Measurements from ENCODE around the gene AGAP1. TPM values are rescaled to one million over a fixed set of nuclear protein-coding genes. Genes with fewer than 3 reads are reported as not detected.

The AGAP1 gene
- total and polyA plus RNA-seq, 11 donors: 5.9 to 21.6 (median 18.9) TPM

DNA sequence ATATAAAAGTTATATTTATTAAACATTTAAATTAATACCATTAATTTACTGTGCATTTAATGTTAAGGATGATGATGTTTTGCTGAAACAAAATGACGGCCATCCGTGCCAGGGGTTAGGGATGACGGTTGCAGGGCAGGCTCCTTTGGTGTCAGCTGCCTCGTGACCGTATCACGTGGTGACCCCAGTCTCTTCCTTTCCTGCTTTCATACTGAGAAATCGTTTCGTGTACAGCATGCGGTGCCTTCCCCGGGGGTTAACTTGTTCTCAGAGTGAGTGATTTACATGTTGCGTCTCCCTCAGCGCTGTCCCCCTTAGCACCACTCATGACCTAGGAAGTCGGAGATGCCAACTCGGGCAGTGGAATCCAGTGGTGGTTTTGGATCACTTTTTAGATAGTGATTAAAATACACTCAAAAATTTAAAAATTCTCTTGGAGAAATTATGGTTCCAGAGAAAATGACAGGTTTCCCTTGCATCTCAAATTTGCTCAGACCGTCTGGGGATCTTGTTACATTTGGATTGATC, 383.5 kb downstream of the AGAP1 start:
- ATAC-seq: no peak
- TF ChIP-seq, protein P1, sequence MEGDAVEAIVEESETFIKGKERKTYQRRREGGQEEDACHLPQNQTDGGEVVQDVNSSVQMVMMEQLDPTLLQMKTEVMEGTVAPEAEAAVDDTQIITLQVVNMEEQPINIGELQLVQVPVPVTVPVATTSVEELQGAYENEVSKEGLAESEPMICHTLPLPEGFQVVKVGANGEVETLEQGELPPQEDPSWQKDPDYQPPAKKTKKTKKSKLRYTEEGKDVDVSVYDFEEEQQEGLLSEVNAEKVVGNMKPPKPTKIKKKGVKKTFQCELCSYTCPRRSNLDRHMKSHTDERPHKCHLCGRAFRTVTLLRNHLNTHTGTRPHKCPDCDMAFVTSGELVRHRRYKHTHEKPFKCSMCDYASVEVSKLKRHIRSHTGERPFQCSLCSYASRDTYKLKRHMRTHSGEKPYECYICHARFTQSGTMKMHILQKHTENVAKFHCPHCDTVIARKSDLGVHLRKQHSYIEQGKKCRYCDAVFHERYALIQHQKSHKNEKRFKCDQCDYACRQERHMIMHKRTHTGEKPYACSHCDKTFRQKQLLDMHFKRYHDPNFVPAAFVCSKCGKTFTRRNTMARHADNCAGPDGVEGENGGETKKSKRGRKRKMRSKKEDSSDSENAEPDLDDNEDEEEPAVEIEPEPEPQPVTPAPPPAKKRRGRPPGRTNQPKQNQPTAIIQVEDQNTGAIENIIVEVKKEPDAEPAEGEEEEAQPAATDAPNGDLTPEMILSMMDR (IDR thresholded peaks at IDR 0.05): no peak
- TF ChIP-seq POLR2A (IDR thresholded peaks at IDR 0.05): no peak
- Histone ChIP-seq H3K27ac (no peak overlapping the region), H3K27me3 (no peaks in the 10 kb centered on the region), H3K4me3 (no peak overlapping the region), H3K4me1 (no peaks in the 10 kb centered on the region), H3K9me3 (no peaks in the 10 kb centered on the region), H3K36me3 (no peaks in the 10 kb centered on the region)
- intact Hi-C loops (cut with DNase I): no loop called here
- 79 to 87% (median 82%) methylated on average over 15 of the region's 15 CpGs for WGBS, 4 donors
- DNase-seq: no peak

DNA sequence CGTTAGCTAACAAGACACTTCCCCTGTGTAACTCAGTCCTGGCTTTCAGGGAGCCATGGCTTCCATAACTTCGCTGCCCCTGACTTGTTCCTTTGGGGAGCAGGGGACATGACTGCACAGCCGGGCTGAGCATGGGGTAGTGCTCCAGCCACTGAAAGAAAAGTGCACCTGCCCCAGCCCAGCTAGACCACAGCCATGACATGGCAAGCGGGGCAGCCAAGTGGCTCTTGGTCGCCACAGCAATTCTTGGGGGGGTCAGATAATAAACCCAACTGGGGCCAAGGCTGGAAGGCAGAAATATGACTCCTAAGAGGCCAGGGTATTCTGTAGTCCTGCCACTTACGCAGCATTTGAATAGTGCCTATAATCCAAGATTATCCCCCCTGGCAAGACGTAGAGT, 385.3 kb downstream of the AGAP1 start:
- WGBS, 4 donors: 97 to 99% (median 98%) methylated on average over 6 to 7 of the region's 7 CpGs
- DNase-seq (no peak), ATAC-seq (no peak)
- no peak for TF ChIP-seq POLR2A (IDR thresholded peaks at IDR 0.05)
- TF ChIP-seq, protein P1 (IDR thresholded peaks at IDR 0.05): no peak
- intact Hi-C loops (cut with DNase I): no loop called here
- Histone ChIP-seq H3K36me3 (peaks cover 0 to 2% (median 0%) of the 10 kb centered on the region in 9 donors), H3K9me3 (no peaks in the 10 kb centered on the region), H3K4me1 (no peaks in the 10 kb centered on the region), H3K4me3 (no peak overlapping the region), H3K27ac (no peak overlapping the region), H3K27me3 (no peaks in the 10 kb centered on the region)

DNA sequence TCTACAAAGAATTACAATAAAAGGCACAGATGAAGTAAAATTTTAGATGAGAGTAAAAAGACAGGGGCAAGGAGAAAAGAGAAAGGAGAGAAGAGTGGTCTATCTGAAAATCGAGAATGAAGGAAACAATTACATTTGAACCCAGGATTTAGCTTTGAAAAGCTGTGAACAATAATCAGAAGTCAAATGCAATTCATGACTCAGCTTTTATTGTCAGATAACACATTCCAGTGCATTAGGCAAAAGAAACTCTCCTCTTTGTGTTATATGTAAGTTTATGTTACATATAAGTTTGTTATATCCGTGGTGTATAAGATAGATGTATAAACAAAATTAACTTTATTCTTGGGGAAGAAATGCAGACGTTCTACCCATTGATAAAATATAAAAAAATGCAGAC, 389.8 kb downstream of the AGAP1 start:
- no peak overlapping the region for H3K27ac ChIP-seq
- H3K27me3 ChIP-seq: no peaks in the 10 kb centered on the region
- ATAC-seq (no peak), DNase-seq (no peak)
- no peaks in the 10 kb centered on the region for H3K9me3 ChIP-seq
- H3K36me3 ChIP-seq: peaks cover 0 to 19% (median 3%) of the 10 kb centered on the region in 9 donors
- no peak overlapping the region for H3K4me3 ChIP-seq
- H3K4me1 ChIP-seq: no peaks in the 10 kb centered on the region
- intact Hi-C loops (cut with DNase I): no loop called here
- TF ChIP-seq POLR2A (IDR thresholded peaks at IDR 0.05): no peak
- TF ChIP-seq, protein P1 (IDR thresholded peaks at IDR 0.05): no peak
- WGBS, 4 donors: 93 to 98% (median 94%) methylated on average over 3 of the region's 3 CpGs

DNA sequence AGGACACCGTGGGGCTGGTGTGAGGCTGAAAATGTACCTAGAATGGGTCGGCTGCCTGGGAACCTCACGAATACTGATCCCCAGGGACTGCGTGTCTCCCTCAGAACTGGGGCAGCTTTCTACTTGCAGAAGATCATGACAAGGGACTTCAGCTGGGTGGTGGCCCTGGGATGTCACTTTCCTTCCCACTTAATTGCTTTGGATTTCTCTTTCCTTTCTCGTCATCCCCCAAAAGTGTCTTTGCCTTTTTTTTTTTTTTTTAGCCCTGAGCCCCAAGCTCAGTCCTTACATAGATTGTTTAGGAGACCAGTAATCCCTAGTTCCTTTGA, 395.4 kb downstream of the AGAP1 start:
- H3K36me3 ChIP-seq: peaks cover 0 to 19% (median 3%) of the 10 kb centered on the region in 9 donors
- no peaks in the 10 kb centered on the region for H3K4me1 ChIP-seq
- H3K27ac ChIP-seq: no peak overlapping the region
- H3K4me3 ChIP-seq: no peak overlapping the region
- intact Hi-C loops (cut with DNase I): no loop called here
- no peaks in the 10 kb centered on the region for H3K9me3 ChIP-seq
- no peaks in the 10 kb centered on the region for H3K27me3 ChIP-seq
- 89 to 96% (median 92%) methylated on average over 5 of the region's 5 CpGs for WGBS, 4 donors
- no peak for DNase-seq
- TF ChIP-seq, protein P1 (IDR thresholded peaks at IDR 0.05): no peak
- TF ChIP-seq POLR2A (IDR thresholded peaks at IDR 0.05): no peak
- ATAC-seq: no peak

All from heart left ventricle (tissue), 16 donors.